K562 (cell line): ENCODE measurements around the gene CHST15. TPM values are rescaled to one million over a fixed set of nuclear protein-coding genes. Genes with fewer than 3 reads are reported as not detected.

ENCODE experiments used
- ATAC-seq: fragments of 200-7000 bp; cut with Tn5 transposase; 3 replicates; pipeline ENCODE4 v1.9.1; 2020; ENCODE audit warnings: moderate library complexity
- BruUV-seq: library from RNA; stranded (reverse); fragments of 400-500 nt; replicated peaks from 2 replicates; lab custom pipeline; 2021; lab: Mats Ljungman, UMichigan
- CTCF ChIA-PET: fragments of 300-600 bp; formaldehyde crosslinking; extraction: SDS; loops from one replicate; lab custom pipeline; 2021; ENCODE audit warnings: low intra/inter-chr PET ratio; lab: Yijun Ruan, JAX
- POLR2A ChIA-PET: fragments of 300-600, 350-650 bp; sonication (Branson Sonifier 250); formaldehyde crosslinking; extraction: SDS; loops from one replicate; lab custom pipeline; 2021; ENCODE audit warnings: antibody characterized with exemption, inconsistent platforms; lab: Yijun Ruan, JAX
- DNase-seq, 4 experiments: peaks; one replicate each; pipeline versions ENCODE4 v3.0.0 to v3.0.0-alpha.2; 2011 to 2018; ENCODE audit warnings: low spot score in 3 of 4, mixed read lengths in 3 of 4; ENCODE audit errors: extremely low read depth in 1 of 4
- FAIRE-seq: peaks from 2 replicates; lab custom pipeline; 2011; peaks lifted over from hg19 to GRCh38; lab: Jason Lieb, UNC
- H2AFZ ChIP-seq: 2 replicates; pipeline ENCODE4 v1.6.0; 2011; ENCODE audit warnings: low read depth, low read length, control low read depth, inconsistent platforms
- H3K27ac ChIP-seq: fragments of 200-600 bp; 3 replicates; pipeline ENCODE4 v1.8.0; 2011; ENCODE audit warnings: low read depth, mild to moderate bottlenecking, control low read depth, inconsistent platforms, low read length, moderate library complexity, mixed read lengths; ENCODE audit errors: extremely low read depth
- H3K27me3 ChIP-seq, 2 experiments: fragments of 300-600 bp in 1 of 2; 2 replicates in 1 of 2; 3 replicates in 1 of 2; pipeline versions ENCODE4 v1.6.0 to v1.8.0; 2011; ENCODE audit warnings: inconsistent platforms in 2 of 2, low read length in 2 of 2, mild to moderate bottlenecking in 1 of 2, mixed read lengths in 1 of 2, moderate library complexity in 1 of 2; ENCODE audit not compliant: control insufficient read depth in 2 of 2, insufficient read depth in 2 of 2
- H3K36me3 ChIP-seq: fragments of 300-600 bp; 3 replicates; pipeline ENCODE4 v1.8.0; 2011; ENCODE audit warnings: mild to moderate bottlenecking, low read length, inconsistent platforms; ENCODE audit not compliant: control insufficient read depth, insufficient read depth
- H3K4me1 ChIP-seq, 2 experiments: fragments of 200-600 bp in 1 of 2; replicated peaks in 1 of 2; 2 replicates in 1 of 2; 3 replicates in 1 of 2; pipeline versions ENCODE4 v1.5.1 to v1.8.0; 2011; ENCODE audit warnings: inconsistent platforms in 2 of 2, low read length in 2 of 2, mild to moderate bottlenecking in 1 of 2, mixed read lengths in 1 of 2, moderate library complexity in 1 of 2; ENCODE audit not compliant: control insufficient read depth in 2 of 2, insufficient read depth in 2 of 2
- H3K4me2 ChIP-seq: 2 replicates; pipeline ENCODE4 v1.6.1; 2011; ENCODE audit warnings: low read length, control low read depth, inconsistent platforms, mixed read lengths; ENCODE audit not compliant: insufficient read depth
- H3K4me3 ChIP-seq: fragments of 200-600 bp; sonication (generic), shearing (Covaris generic); 2 replicates; pipeline ENCODE4 v1.5.1; 2016; ENCODE audit warnings: control low read depth, inconsistent platforms
- H3K79me2 ChIP-seq: fragments of 200-600 bp; 3 replicates; pipeline ENCODE4 v1.8.0; 2011; ENCODE audit warnings: low read length, inconsistent platforms; ENCODE audit not compliant: control insufficient read depth, insufficient read depth
- H3K9ac ChIP-seq, 2 experiments: 2 replicates each; pipeline versions ENCODE4 v1.6.0 to v1.6.1; 2011; ENCODE audit warnings: low read depth in 2 of 2, low read length in 2 of 2, control low read depth in 1 of 2, inconsistent platforms in 1 of 2, mild to moderate bottlenecking in 1 of 2, mixed read lengths in 1 of 2; ENCODE audit not compliant: insufficient read depth in 1 of 2
- H3K9me1 ChIP-seq: one replicate; pipeline ENCODE4 v1.6.0; 2011; ENCODE audit warnings: inconsistent platforms, mild to moderate bottlenecking, low read length, moderate library complexity; ENCODE audit not compliant: control insufficient read depth, insufficient read depth
- H3K9me3 ChIP-seq: replicated peaks from 2 replicates; pipeline ENCODE4 v1.5.1; 2011; ENCODE audit warnings: low read depth, low read length, inconsistent platforms; ENCODE audit not compliant: control insufficient read depth, insufficient read depth
- H4K20me1 ChIP-seq: replicated peaks from 2 replicates; pipeline ENCODE4 v1.6.1; 2011; ENCODE audit warnings: low read length, inconsistent platforms, mixed read lengths; ENCODE audit not compliant: control insufficient read depth, insufficient read depth
- ETS2 ChIP-seq: IDR thresholded peaks from 2 replicates; pipeline ENCODE4 v1.6.1; 2016; ENCODE audit warnings: borderline replicate concordance, missing genetic modification characterization, mild to moderate bottlenecking, moderate library complexity, missing compliant biosample characterization; ENCODE audit not compliant: poor library complexity, severe bottlenecking
- FOXA3 ChIP-seq, 2 experiments: fragments of 450-650 bp in 1 of 2; sonication (generic) in 1 of 2; formaldehyde crosslinking; IDR thresholded peaks in 1 of 2; conservative IDR thresholded peaks in 1 of 2; 2 replicates each; pipeline versions ENCODE4 v1.4.0 to v1.8.0; 2020 to 2022; ENCODE audit warnings: mild to moderate bottlenecking in 2 of 2, missing genetic modification reagents in 1 of 2
- KDM1A ChIP-seq, 2 experiments: fragments of 450-650 bp; IDR thresholded peaks; 2 replicates each; pipeline ENCODE4 v1.6.1; 2016; ENCODE audit warnings: mild to moderate bottlenecking in 2 of 2
- MEIS2 ChIP-seq: fragments of 450-650 bp; IDR thresholded peaks from 2 replicates; pipeline ENCODE4 v1.6.1; 2014; ENCODE audit warnings: mild to moderate bottlenecking; ENCODE audit not compliant: partially characterized antibody
- TAF7 ChIP-seq: fragments of 450-650 bp; IDR thresholded peaks from 2 replicates; pipeline ENCODE4 v1.6.1; 2016; ENCODE audit warnings: missing genetic modification characterization, missing compliant biosample characterization
- ZKSCAN1 ChIP-seq: fragments of 150-350 bp; IDR thresholded peaks from 2 replicates; pipeline ENCODE4 v1.6.1; 2016; ENCODE audit warnings: low read depth, low read length
- ZNF586 ChIP-seq: fragments of 450-650 bp; formaldehyde crosslinking; conservative IDR thresholded peaks from 2 replicates; pipeline ENCODE4 v1.4.0; 2020; ENCODE audit warnings: mild to moderate bottlenecking, moderate library complexity
- WGBS: fragments of 100-300 bp; shearing (Covaris generic); methylation state at CpG from one replicate; pipeline ENCODE4 v1.1.6; 2016; ENCODE audit warnings: low coverage, mixed read lengths; ENCODE audit not compliant: insufficient coverage; ENCODE audit errors: missing lambda C conversion rate; 5-methylcytosine and 5-hydroxymethylcytosine counted together
- in situ Hi-C: fragments of 300-500 bp; cut with MboI; formaldehyde crosslinking; loops from 4 replicates; pipeline ENCODE4 v1.15.0; 2018; ENCODE audit warnings: inconsistent platforms, mixed read lengths
- intact Hi-C: fragments of 100-400 bp; cut with micrococcal nuclease; formaldehyde crosslinking; loops from 2 replicates; pipeline ENCODE4 v1.14.2; 2022
- polyA plus RNA-seq, 8 experiments: library from polyadenylated mRNA; depleted of rRNA in 4 of 8; stranded (reverse) in 5 of 8; unstranded in 3 of 8; fragments of >200 nt; fragmentation: Nextera tagmentation in 2 of 8; fragmentation: Illumina TruSeq in 1 of 8; extraction: Ambion mirVana in 2 of 8; extraction: Trizol in 1 of 8; gene quantifications; 2 replicates each; pipeline versions ENCODE4 v1.2.1 to v1.2.3, GENCODE V29; 2011 to 2014; ENCODE audit warnings: inconsistent platforms in 1 of 8, missing spikeins in 1 of 8
- total RNA-seq, 7 experiments: library from RNA; depleted of rRNA in 6 of 7; stranded (reverse); fragments of >200 nt in 6 of 7; fragmentation: Illumina TruSeq in 2 of 7; extraction: Trizol in 2 of 7; gene quantifications; 2 replicates each; pipeline versions ENCODE4 v1.2.1 to v1.2.3, GENCODE V29; 2011 to 2021; ENCODE audit warnings: low replicate concordance in 1 of 7
- TF ChIP-seq, protein P1 (sequence below): sonication (generic); formaldehyde crosslinking; IDR thresholded peaks from 2 replicates; pipeline ENCODE4 v1.8.0; 2022; ENCODE audit warnings: mild to moderate bottlenecking, missing genetic modification reagents

CHST15 gene
- total and polyA plus RNA-seq, 9 of the 15 experiments (the other 6 are each of a cell fraction or from before 2014, with no cell fraction given): 0.04 to 0.16 (median 0.08) TPM

DNA sequence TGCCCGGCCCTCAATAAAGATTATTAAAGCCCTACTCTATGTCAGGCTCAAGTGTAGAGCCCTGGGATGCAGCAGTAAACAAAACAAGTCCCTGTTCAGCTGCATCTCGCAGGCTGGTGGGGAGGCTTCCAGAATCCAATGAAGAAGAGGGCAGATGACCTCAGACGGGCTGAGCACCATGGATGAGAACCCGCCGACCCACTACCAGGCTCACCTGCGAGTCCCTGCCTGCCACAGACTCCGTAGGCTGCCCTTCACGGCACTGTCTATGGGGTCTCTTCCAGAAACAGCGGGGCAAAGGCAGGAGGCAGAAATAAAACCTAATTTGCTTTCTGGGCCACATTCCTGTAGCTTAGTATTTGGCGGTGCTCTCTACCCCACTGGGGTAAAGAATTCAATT is 22.7 kb downstream of the CHST15 start:
- in situ Hi-C loops: no loop called here
- Histone ChIP-seq H3K4me1 (no peaks in the 10 kb centered on the region), H3K9me3 (no peaks in the 10 kb centered on the region), H3K36me3 (no peaks in the 10 kb centered on the region), H3K79me2 (no peaks in the 10 kb centered on the region), H4K20me1 (no peaks in the 10 kb centered on the region), H3K27ac (no peak overlapping the region), H3K9me1 (no peaks in the 10 kb centered on the region), H3K4me3 (no peak overlapping the region), H2AFZ (no peak overlapping the region), H3K27me3 (peaks cover 0 to 48% of the 10 kb centered on the region in 2 experiments; a peak in 3 of 5 replicates)
- ATAC-seq: no peak
- FAIRE-seq: no peak
- ChIA-PET POLR2A (interaction anchor here (0.7 to 0.8 kb wide), 2 partner anchors 15 to 482 kb away, joined by 3 read pairs; no protein-coding TSS in a partner anchor), CTCF (no interaction called here)
- no TSS peak for BruUV-seq
- intact Hi-C loops: no loop called here
- 1% methylated on average over 10 of the region's 10 CpGs for WGBS
- TF ChIP-seq ETS2 (tag) (no peak), TAF7 (tag) (no peak)
- TF ChIP-seq, all 486 proteins: peak for 0
- H3K4me2 ChIP-seq: no peak overlapping the region
- H3K9ac ChIP-seq: no peak overlapping the region
- no peak for DNase-seq

GRCh38 chr10:124069341-124070264 is 23.8 kb downstream of the CHST15 start:
- H4K20me1 ChIP-seq: no peaks in the 10 kb centered on the region
- TF ChIP-seq ZNF586 (CRISPR knock-in tag) (no peak), ZKSCAN1 (no peak), FOXA3 (CRISPR knock-in tag; conservative IDR thresholded peaks at IDR 0.05 in 1 of 2, IDR thresholded peaks at IDR 0.05 in 1 of 2) (no peak), KDM1A (IDR thresholded peaks at IDR 0.05) (no peak), MEIS2 (no peak)
- TF ChIP-seq, protein P1, sequence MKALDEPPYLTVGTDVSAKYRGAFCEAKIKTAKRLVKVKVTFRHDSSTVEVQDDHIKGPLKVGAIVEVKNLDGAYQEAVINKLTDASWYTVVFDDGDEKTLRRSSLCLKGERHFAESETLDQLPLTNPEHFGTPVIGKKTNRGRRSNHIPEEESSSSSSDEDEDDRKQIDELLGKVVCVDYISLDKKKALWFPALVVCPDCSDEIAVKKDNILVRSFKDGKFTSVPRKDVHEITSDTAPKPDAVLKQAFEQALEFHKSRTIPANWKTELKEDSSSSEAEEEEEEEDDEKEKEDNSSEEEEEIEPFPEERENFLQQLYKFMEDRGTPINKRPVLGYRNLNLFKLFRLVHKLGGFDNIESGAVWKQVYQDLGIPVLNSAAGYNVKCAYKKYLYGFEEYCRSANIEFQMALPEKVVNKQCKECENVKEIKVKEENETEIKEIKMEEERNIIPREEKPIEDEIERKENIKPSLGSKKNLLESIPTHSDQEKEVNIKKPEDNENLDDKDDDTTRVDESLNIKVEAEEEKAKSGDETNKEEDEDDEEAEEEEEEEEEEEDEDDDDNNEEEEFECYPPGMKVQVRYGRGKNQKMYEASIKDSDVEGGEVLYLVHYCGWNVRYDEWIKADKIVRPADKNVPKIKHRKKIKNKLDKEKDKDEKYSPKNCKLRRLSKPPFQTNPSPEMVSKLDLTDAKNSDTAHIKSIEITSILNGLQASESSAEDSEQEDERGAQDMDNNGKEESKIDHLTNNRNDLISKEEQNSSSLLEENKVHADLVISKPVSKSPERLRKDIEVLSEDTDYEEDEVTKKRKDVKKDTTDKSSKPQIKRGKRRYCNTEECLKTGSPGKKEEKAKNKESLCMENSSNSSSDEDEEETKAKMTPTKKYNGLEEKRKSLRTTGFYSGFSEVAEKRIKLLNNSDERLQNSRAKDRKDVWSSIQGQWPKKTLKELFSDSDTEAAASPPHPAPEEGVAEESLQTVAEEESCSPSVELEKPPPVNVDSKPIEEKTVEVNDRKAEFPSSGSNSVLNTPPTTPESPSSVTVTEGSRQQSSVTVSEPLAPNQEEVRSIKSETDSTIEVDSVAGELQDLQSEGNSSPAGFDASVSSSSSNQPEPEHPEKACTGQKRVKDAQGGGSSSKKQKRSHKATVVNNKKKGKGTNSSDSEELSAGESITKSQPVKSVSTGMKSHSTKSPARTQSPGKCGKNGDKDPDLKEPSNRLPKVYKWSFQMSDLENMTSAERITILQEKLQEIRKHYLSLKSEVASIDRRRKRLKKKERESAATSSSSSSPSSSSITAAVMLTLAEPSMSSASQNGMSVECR (CRISPR knock-in tag): no peak

More at GRCh38 chr10:124069341-124070264, 23.8 kb downstream of the CHST15 start:
- Histone ChIP-seq H3K4me2 (no peak overlapping the region), H3K4me1 (no peaks in the 10 kb centered on the region), H3K36me3 (no peaks in the 10 kb centered on the region), H3K9ac (no peak overlapping the region), H3K27ac (no peak overlapping the region), H2AFZ (no peak overlapping the region), H3K79me2 (no peaks in the 10 kb centered on the region), H3K9me3 (no peaks in the 10 kb centered on the region), H3K9me1 (no peaks in the 10 kb centered on the region), H3K27me3 (peaks cover 0 to 53% of the 10 kb centered on the region in 2 experiments; a peak in 3 of 5 replicates), H3K4me3 (no peak overlapping the region)
- intact Hi-C loops (no loop called here), in situ Hi-C loops (no loop called here)
- BruUV-seq: no TSS peak
- no peak for DNase-seq
- no peak for ATAC-seq
- no peak for FAIRE-seq
- POLR2A ChIA-PET: interaction anchor here (0.7 kb wide), 1 partner anchor 483 kb away, joined by 3 read pairs; no protein-coding TSS in a partner anchor
- CTCF ChIA-PET: no interaction called here
- WGBS: 1% methylated on average over 8 of the region's 11 CpGs
